ENCODE measurements around the gene MEN1. TPM values are rescaled to one million over a fixed set of nuclear protein-coding genes. Genes with fewer than 3 reads are reported as not detected.

The MEN1 gene
- total RNA-seq, 2 donors from 2014 or later = 27.9 to 45.5 TPM

DNA sequence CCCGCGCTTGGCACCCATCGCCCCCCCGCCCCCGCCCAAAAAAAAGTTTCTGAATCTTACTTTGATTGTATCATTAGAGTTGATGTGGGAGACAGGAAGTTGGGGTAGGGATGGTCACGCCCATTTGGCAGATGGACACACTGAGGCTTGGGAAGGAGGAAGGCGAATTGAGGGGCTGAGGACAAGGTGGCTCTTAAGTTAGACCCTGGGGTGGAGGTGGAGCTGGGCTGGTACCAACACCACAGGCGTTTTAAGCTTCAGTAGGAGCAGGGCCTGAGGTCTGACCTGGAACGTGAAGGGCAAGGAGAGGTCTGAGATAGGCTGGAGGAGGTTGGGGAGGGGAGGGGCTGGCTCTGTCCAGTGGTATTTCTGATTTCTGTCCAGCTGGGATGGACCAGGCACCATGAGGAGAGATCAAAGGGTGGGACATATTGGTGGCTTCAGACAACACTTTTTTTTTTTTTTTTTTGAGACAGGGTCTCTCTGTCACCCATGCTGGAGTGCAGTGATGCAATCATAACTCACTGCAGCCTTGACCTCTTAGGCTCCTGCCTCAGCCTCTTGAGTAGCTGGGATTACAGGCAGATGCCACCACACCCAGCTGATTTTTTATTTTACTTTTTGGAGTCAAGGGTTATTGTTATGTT lies 34.9 kb upstream of the MEN1 start:
- Histone ChIP-seq H3K36me3 (no peaks in the 10 kb centered on the region), H3K9me3 (no peaks in the 10 kb centered on the region), H3K4me3 (peak overlapping the region; percentile 56 to 65), H3K27me3 (replicated peaks; ENCODE audit: insufficient read depth) (no peaks in the 10 kb centered on the region), H3K4me1 (replicated peaks) (peaks cover 10% of the 10 kb centered on the region), H3K27ac (peak overlapping the region; percentile 89 to 90)
- intact Hi-C loops (cut with DNase I) = loop anchor here (5.0 kb wide), 1 partner anchor 152 kb away; the partner anchor contains the start of gene BATF2
- no peak for DNase-seq (ENCODE audit: low spot score)
- WGBS = 28% methylated on average over 9 of the region's 9 CpGs
- TF ChIP-seq, protein P1, sequence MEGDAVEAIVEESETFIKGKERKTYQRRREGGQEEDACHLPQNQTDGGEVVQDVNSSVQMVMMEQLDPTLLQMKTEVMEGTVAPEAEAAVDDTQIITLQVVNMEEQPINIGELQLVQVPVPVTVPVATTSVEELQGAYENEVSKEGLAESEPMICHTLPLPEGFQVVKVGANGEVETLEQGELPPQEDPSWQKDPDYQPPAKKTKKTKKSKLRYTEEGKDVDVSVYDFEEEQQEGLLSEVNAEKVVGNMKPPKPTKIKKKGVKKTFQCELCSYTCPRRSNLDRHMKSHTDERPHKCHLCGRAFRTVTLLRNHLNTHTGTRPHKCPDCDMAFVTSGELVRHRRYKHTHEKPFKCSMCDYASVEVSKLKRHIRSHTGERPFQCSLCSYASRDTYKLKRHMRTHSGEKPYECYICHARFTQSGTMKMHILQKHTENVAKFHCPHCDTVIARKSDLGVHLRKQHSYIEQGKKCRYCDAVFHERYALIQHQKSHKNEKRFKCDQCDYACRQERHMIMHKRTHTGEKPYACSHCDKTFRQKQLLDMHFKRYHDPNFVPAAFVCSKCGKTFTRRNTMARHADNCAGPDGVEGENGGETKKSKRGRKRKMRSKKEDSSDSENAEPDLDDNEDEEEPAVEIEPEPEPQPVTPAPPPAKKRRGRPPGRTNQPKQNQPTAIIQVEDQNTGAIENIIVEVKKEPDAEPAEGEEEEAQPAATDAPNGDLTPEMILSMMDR (IDR thresholded peaks at IDR 0.05) = no peak
- TF ChIP-seq POLR2A (IDR thresholded peaks at IDR 0.05) = no peak
- no peak for TF ChIP-seq POLR2AphosphoS5 (IDR thresholded peaks at IDR 0.05)

DNA sequence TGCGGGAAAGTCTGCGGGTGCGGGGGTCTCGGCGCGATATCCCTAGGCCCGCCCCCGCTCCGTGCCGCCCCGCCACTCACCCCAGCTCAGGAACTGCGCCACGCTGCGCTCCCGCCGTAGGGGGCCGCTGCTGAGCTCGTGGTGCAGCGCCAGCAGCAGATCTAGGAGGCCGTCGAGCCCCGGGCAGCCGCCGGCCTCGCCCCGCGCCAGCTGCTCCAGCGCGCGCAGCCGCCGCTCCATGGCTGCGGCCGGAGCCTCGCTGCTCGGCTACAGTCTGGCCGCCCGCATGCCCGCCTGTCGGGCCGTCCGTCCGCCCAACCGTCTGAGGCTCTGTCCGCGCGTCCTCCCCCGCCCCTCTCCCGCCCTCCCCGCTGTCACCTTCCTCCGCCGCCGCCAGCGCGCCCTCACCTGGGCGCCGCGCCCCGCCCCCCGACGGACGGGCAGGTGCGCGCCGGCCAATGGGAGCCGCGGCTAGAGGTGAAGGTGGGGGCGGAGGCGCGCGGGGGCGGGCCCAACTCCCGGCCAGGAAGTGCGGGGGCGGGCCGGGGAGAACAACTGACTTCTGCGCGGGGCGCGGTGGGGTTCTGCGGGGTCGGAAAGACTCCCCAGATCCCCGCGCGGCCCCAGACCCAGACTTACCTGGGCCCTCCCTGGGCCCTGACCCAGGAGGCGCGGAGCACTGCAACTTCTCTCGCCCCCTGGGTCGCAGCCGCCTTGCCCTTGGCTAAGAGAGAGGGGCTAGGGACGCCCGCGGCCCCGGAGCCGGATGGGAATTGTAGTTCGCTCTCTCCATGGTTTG lies 34.2 kb upstream of the MEN1 start, which contains the start of gene CDC42BPG:
TSS of gene CDC42BPG (minus strand) at position 324 of the 799 bp plus-strand sequence. CDS start at position 240, 84 bp downstream.
- H3K4me3 ChIP-seq = peak within 1 kb of the TSS; percentile 56 to 65
- intact Hi-C loops (cut with DNase I) = loop anchor here (5.0 kb wide), 1 partner anchor 153 kb away; the partner anchor contains the start of gene BATF2
- H3K4me1 ChIP-seq (replicated peaks) = peaks cover 10% of the 10 kb centered on the region
- WGBS = 2% methylated on average over 52 of the region's 96 CpGs
- TF ChIP-seq POLR2AphosphoS5 (IDR thresholded peaks at IDR 0.05) (peak; percentile 43), POLR2A (IDR thresholded peaks at IDR 0.05) (peak; percentile 80)
- TF ChIP-seq, protein P1 (IDR thresholded peaks at IDR 0.05) = peak; percentile 24 to 82 (median 62)
- DNase-seq (ENCODE audit: low spot score) = peak; percentile 90
- H3K27me3 ChIP-seq (replicated peaks; ENCODE audit: insufficient read depth) = no peaks in the 10 kb centered on the region
- no peaks in the 10 kb centered on the region for H3K9me3 ChIP-seq
- H3K27ac ChIP-seq = peak within 1 kb of the TSS; percentile 89 to 90
- no peaks in the 10 kb centered on the region for H3K36me3 ChIP-seq

DNA sequence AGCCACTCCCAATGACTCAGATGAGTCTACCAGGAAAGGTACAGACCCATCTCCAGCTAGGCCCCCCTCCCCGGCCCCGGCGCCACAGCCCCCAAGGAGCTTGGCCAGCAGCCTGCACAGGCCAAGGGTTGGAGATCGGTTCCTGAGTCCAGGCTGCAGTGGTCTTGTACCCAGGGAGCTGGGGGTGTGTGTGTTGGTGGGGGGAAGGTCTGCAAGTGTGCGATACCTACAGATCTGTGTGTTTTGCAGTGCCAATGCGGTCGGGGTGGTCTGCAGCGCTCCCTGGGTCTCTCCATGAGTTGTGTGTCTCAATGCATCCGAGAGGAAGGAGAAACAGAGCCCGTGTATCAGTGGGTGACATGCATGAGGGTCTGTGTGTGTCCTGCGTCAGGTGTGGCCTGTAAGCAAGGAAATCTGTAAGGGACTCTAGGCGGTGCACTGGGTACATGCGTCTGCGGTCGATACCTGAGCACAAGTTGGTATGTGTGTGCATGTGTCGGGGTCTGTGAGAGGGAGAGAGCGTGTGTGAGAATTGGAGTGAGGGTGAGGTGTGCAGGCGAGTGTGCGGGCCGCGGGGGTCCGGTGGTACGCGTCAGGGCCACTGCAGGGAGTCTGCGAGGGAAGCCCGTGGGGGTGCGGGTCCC lies 33.5 kb upstream of the MEN1 start:
- Histone ChIP-seq H3K36me3 (no peaks in the 10 kb centered on the region), H3K4me1 (replicated peaks) (peaks cover 10% of the 10 kb centered on the region), H3K27me3 (replicated peaks; ENCODE audit: insufficient read depth) (no peaks in the 10 kb centered on the region), H3K9me3 (no peaks in the 10 kb centered on the region), H3K4me3 (peak overlapping the region; percentile 56 to 65), H3K27ac (peak overlapping the region; percentile 89 to 90)
- no peak for DNase-seq (ENCODE audit: low spot score)
- TF ChIP-seq POLR2AphosphoS5 (IDR thresholded peaks at IDR 0.05) (no peak), POLR2A (IDR thresholded peaks at IDR 0.05) (no peak)
- WGBS = 28% methylated on average over 27 of the region's 27 CpGs
- intact Hi-C loops (cut with DNase I) = no loop called here

DNA sequence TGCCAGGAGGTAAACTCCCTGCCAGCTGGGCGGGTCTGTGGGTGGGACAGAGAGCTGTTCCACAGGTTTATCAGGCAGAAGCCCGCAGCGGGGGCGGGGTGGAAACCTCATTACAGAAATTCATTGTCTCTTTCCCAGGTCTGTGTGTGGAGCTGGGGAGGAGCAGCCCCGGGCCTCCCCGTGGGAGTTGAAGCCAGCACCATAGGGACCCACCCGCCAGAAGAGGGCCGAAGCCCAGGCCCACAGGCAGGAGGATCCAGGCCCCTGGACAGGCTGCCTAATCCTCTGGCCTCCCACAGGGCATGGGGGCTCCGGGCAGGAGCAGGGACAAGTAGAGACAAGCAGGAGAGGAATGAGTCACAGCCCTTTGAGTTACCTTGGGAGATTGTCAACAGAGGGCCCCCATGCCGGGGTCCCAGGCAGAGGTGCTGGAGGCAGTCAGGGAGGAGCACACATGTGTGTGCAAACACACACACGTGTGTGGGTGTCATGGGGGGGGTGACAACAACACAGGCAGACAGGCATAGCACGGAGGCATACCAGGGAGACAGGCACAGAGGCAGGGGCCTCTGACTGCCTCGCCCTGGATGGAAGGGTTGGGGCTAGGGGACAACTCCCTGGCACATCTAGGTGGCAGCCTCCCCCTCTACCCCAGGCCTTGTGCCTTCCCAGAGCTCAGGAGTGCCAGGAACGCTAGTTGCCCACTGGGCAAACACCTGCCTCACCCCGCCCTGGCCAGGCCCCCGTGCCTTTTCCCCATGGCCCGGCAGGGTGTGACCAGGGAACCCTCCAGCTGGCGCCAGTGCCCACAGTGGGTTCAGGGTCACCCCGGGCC lies 32.7 kb upstream of the MEN1 start:
- WGBS = 41% methylated on average over 18 of the region's 19 CpGs
- H3K27me3 ChIP-seq (replicated peaks; ENCODE audit: insufficient read depth) = no peaks in the 10 kb centered on the region
- peak overlapping the region; percentile 89 to 90 for H3K27ac ChIP-seq
- H3K4me1 ChIP-seq (replicated peaks) = peaks cover 10% of the 10 kb centered on the region
- H3K9me3 ChIP-seq = no peaks in the 10 kb centered on the region
- intact Hi-C loops (cut with DNase I) = no loop called here
- TF ChIP-seq, protein P1 (IDR thresholded peaks at IDR 0.05) = peak in 1 of 4 experiments; percentile 8
- TF ChIP-seq POLR2AphosphoS5 (IDR thresholded peaks at IDR 0.05) (peak; percentile 77), POLR2A (IDR thresholded peaks at IDR 0.05) (peak; percentile 12)
- H3K4me3 ChIP-seq = peak overlapping the region; percentile 56 to 65
- peak; percentile 85 for DNase-seq (ENCODE audit: low spot score)
- H3K36me3 ChIP-seq = peaks cover 0 to 4% of the 10 kb centered on the region in 2 donors
